AG04450 (cell line): ENCODE results near the gene SLC1A7. TPM values are rescaled to one million over a fixed set of nuclear protein-coding genes. Genes with fewer than 3 reads are reported as not detected.
A peak's percentile ranks its signal among the peaks of the same experiment; 100 is the strongest.

ENCODE experiments used
- CTCF ChIA-PET: fragments of 300-600, 350-600 bp; formaldehyde crosslinking; extraction: SDS; loops from one replicate; lab custom pipeline; 2022; ENCODE audit warnings: antibody characterized with exemption, inconsistent platforms; lab: Charles Lee
- POLR2A ChIA-PET: fragments of 350-600 bp; formaldehyde crosslinking; extraction: SDS; loops from one replicate; lab custom pipeline; 2021; ENCODE audit warnings: antibody characterized with exemption, inconsistent platforms; lab: Yijun Ruan, JAX
- DNase-seq: peaks from one replicate; pipeline ENCODE4 v3.0.0-alpha.2; 2011; ENCODE audit warnings: low read depth, low spot score
- H3K27ac ChIP-seq: one replicate; pipeline ENCODE4 v1.5.1; 2012; ENCODE audit warnings: low read depth, low read length, control low read depth
- H3K27me3 ChIP-seq: one replicate; pipeline ENCODE4 v1.6.0; 2012; ENCODE audit warnings: low read length; ENCODE audit not compliant: control insufficient read depth, insufficient read depth
- H3K4me3 ChIP-seq: 2 replicates; pipeline ENCODE4 v1.5.1; 2011; ENCODE audit warnings: mild to moderate bottlenecking, low read depth, low read length, control low read depth
- H3K9me3 ChIP-seq: 2 replicates; pipeline ENCODE4 v1.5.1; 2012; ENCODE audit warnings: low read length; ENCODE audit not compliant: control insufficient read depth, insufficient read depth
- CTCF ChIP-seq: IDR thresholded peaks from 2 replicates; pipeline ENCODE4 v1.5.1; 2011; ENCODE audit warnings: low read depth, low read length, control low read depth, inconsistent platforms
- polyA plus RNA-seq: library from polyadenylated mRNA; depleted of rRNA; stranded (reverse); fragments of >200 nt; gene quantifications from 2 replicates; pipeline ENCODE4 v1.2.3, GENCODE V29; 2011

SLC1A7 gene
- polyA plus RNA-seq, 1 experiment: 0.11 TPM

DNA sequence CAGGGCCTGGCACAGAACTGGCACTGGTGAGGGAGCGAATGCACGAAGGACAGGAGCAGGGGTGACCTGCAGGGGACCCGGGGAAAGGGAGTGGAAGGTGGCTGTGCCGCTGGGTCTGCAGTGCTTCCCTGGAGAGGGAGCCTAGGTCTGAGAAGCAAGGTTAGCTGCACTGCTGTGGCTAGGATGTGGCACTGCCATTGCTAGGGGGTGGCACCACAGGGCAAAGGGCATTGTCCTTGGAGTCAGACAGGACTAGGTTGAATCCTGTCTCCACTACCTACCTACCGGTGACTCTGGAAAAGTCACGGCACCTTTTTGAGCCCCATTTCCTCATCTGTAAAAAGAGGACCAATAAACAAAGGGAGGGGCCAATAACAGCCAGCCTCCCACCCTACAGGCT is 28.3 kb downstream of the SLC1A7 start:
- no peak for TF ChIP-seq CTCF
- Histone ChIP-seq H3K27me3 (no peaks in the 10 kb centered on the region), H3K27ac (no peak overlapping the region), H3K9me3 (peaks cover 19% of the 10 kb centered on the region), H3K4me3 (no peak overlapping the region)
- no peak for DNase-seq
- ChIA-PET CTCF (no interaction called here), POLR2A (no interaction called here)

DNA sequence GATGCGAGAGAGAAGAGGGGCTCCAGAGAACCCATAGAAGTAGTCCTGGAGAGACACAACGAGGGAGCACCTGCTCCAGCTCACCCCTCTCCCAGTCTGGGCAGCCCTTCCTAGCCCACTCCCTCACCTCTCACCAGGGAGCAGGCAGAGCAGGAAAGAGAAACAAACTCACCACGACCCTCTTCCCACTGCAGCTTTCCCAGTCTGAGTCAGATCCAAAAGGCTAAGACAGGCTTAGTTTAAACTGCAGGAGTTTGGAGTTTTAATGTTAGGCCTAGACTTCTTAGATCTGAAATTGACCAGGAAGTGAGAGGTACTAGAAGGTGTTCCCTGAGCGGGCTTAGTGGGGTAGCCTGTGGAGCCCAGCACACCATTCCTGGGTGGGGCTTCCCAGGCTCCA is 29.6 kb downstream of the SLC1A7 start:
- no peak for DNase-seq
- Histone ChIP-seq H3K27ac (peak overlapping the region; percentile 73), H3K27me3 (no peaks in the 10 kb centered on the region), H3K9me3 (peaks cover 19% of the 10 kb centered on the region), H3K4me3 (no peak overlapping the region)
- ChIA-PET CTCF (interaction anchor here (0.7 kb wide), 1 partner anchor 587 kb away, joined by 3 read pairs; no protein-coding TSS in a partner anchor), POLR2A (no interaction called here)
- no peak for TF ChIP-seq CTCF

GRCh38 chr1:53112271-53112774 is 30.1 kb downstream of the SLC1A7 start:
- Histone ChIP-seq H3K27me3 (no peaks in the 10 kb centered on the region), H3K4me3 (no peak overlapping the region), H3K27ac (peak overlapping the region; percentile 73), H3K9me3 (peaks cover 19% of the 10 kb centered on the region)
- TF ChIP-seq CTCF: no peak
- CTCF ChIA-PET: interaction anchor here (0.7 kb wide), 1 partner anchor 587 kb away, joined by 3 read pairs; no protein-coding TSS in a partner anchor
- POLR2A ChIA-PET: no interaction called here
- peak; percentile 62 for DNase-seq

- no peak for DNase-seq
- Histone ChIP-seq H3K4me3 (no peak overlapping the region), H3K9me3 (peaks cover 19% of the 10 kb centered on the region), H3K27me3 (no peaks in the 10 kb centered on the region), H3K27ac (no peak overlapping the region)
- no peak for TF ChIP-seq CTCF
- POLR2A ChIA-PET: no interaction called here
- CTCF ChIA-PET: no interaction called here
These were observed 30.7 kb downstream of the SLC1A7 start for GRCh38 chr1:53111693-53112092.

DNA sequence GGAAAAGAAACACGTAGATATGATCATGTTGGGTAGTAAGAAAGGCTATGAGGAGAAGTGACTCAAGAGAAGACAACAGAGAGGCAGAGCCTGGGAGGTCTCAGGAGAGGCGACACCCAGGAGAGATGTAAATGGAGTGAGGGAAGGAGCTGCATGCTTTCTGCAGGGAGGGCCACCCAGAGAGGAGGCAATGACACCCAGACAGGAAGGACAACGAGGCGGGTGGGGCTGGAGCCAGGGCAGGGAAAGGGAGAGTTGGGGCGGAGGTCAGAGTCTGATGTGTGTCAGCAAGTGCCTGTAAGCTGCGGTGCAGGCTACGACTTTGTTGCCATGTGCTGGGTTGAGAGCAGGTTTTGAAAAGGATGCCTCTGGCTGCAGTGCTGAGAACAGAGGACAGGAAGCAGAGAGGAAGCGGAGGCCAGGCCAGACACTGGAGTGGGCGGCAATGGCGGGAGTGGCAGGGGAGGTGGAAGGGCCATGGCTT is 31.3 kb downstream of the SLC1A7 start:
- no peak for TF ChIP-seq CTCF
- DNase-seq: no peak
- CTCF ChIA-PET: no interaction called here
- Histone ChIP-seq H3K9me3 (peaks cover 21% of the 10 kb centered on the region), H3K27ac (no peak overlapping the region), H3K27me3 (no peaks in the 10 kb centered on the region), H3K4me3 (no peak overlapping the region)
- POLR2A ChIA-PET: no interaction called here
